HG02610 (cell line): ENCODE data around the gene ACAN.

Source experiments
- ATAC-seq: cut with Tn5 transposase; IDR thresholded peaks from one replicate; pipeline ENCODE4 v1.9.1; 2021; ENCODE audit warnings: mild to moderate bottlenecking, moderate library complexity; ENCODE audit not compliant: unreplicated experiment

Gene ACAN

GRCh38 chr15:88899251-88899650, 96.0 kb downstream of the ACAN start:
- ATAC-seq, result no peak

- ATAC-seq, result no peak
These were observed 97.2 kb downstream of the ACAN start for GRCh38 chr15:88900309-88900981.

DNA sequence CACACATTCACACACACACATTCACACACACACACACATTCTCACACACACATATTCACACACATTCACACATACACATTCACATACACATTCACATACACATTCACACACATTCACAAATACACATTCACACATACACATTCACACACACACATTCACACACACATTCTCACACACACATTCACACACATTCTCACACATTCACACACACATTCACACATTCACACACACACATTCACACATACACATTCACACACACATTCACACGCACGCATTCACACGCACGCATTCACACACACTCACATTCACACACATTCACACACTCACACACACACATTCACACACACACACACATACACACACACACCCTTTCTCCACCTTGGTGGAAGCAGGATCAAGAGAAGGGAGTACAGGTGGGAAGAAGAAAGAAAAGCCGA, 97.8 kb downstream of the ACAN start:
- ATAC-seq, result no peak

- no peak for ATAC-seq
These were observed 98.4 kb downstream of the ACAN start for GRCh38 chr15:88901508-88902220.

DNA sequence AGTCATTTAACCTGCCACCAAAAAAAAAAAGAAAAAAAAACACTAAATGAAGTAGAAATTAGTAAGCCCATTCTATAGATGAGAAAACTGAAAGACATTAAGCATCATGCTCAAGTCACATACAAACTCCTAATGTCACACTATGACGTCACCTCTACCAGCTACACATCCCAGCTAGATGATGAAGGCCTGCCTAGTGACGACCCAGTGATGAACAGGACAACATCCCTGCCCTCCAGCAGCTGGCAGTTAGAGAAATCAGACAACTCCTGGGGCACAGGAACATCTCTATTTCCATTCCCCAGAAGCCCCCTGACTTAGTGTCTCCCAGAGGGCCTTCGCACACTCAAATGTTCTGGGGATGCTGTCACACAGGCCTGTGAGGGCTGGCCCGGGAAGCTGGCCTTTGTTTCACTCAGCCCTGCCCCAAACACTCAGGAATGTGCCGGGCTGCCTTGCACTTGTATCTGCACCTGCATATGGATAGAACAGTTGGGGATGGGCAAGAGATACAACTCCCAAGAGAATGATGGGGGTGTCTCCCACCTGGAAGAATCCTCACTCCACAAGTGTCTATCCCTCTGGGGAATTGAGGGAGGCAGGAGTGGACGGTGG, 99.1 kb downstream of the ACAN start:
- no peak for ATAC-seq

DNA sequence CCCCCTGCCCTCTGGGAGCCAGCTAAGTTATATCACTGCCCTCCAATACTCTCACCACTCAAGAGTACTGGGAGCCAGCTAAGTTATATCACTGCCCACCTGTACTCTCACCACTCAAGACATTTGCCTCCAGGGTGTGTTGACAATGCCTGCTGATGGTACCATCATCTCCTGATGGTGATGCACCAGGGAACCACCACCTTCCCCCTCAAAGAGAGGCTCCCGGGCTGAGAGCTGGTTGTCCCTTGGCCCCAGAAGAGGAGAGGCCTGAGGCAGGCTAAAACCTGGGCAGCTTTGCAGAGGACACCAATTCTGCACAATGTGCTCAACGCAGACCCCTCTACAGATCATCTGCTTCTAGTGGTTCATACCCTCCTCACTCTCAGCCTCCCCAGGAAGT, 99.6 kb downstream of the ACAN start:
- no peak for ATAC-seq

DNA sequence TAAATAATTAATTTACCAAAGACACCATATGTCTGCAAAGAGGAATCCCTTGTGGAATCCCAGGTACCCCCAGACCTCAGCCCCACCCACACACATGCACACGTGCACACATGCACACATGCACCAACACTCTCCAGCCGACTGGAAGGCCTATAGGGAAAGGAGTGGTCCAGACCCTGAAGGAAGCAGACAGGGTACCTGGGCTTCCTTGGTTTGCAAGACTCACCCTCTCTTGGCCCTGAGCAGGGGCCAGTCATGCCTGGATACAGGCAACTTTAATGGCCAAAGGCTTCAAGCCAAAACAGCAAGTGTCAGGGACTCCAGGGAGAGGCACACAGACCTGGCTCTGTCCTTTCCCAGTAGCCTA, 101.0 kb downstream of the ACAN start:
- no peak for ATAC-seq

GRCh38 chr15:88904624-88905327, 101.5 kb downstream of the ACAN start:
- ATAC-seq, result peak; percentile 76

- no peak for ATAC-seq
These were observed 102.3 kb downstream of the ACAN start for GRCh38 chr15:88905576-88905975.

GRCh38 chr15:88906130-88906529, 102.9 kb downstream of the ACAN start:
- ATAC-seq, result no peak

GRCh38 chr15:88906551-88906950, 103.3 kb downstream of the ACAN start:
- ATAC-seq, result no peak

DNA sequence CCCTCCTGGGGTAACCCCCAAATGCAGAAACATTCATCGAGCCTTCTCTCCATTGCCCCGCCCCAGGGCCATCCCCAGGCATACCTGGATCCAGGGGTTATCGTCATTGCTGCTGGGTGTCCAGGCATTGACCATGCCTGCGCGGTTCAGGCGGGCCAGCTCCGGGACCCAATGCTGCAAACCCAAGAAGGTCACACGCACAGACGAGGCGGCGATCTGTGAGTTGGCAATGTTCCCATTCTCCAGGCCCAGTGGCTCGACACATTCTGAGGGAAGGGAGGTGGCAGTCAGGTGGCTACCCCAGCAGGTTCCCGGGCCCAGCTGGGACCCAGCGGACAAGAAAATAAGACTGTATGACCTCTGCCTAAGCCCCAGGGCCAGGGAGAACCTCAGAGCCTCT, 103.9 kb downstream of the ACAN start:
- no peak for ATAC-seq

DNA sequence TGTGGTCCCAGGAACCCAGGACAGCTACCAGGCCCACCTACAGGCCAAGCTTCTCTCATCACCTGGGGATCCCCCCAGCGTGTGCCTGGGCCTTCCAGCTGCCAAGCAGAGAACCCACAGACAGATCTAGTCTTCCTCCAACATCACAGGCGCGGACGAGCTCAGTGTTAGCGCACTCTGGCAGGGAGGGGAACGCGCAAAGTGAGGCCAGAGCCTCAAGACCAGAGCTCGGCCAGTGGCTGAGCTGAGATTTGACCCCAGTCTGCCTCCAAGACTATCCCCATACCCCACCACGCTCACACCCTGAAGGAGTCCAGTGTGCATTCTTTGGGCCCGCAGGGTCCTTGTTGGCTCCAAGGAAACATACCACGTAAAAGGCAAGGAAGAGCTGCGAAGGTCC, 104.9 kb downstream of the ACAN start:
- no peak for ATAC-seq

DNA sequence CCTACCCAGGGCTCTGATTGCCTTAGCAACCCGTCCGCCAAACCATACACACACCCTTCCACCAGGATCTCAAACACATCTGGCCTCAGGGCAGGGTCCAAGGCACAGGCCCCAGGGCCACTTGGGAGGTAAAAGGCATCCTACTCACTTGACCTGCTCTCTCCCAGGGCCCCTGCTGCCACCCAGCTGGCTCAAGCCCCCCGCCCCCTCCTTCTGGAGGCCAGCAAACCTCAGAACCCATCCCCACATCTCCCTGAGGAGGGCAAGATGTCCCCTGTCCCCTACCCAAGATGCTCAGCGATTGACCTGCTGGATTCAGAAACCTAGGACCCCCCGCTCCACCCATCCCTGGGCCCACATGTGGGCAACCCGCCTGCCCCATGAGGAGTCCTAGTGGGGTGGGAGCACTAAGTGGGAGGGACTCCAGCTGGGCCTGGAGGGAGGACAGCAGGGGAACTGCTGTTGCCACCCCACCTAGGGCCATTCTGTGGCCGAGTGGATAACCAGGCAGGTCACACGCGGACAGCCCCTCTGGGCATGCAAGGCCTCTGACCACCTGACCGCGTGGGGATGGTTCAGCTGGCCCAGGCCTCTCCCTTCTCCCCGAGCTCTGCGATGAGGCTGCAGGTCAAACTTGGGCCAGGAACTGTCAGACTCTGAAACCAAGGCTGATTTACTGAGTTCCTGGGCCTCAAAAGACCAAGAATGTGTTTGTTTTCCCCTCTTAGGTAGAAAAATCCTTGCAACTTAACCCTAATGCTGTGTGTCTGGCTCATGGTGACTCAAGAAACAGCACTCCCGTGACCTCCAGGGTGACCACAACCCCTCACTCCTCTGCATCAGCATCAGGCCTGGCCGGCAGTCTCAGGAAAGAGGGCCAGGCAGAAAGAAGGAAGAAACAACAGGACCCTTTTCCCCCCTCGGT, 105.7 kb downstream of the ACAN start:
- no peak for ATAC-seq

GRCh38 chr15:88909956-88910831, 107.0 kb downstream of the ACAN start:
- no peak for ATAC-seq

- ATAC-seq, result no peak
These were observed 108.5 kb downstream of the ACAN start for GRCh38 chr15:88911766-88912118.

- ATAC-seq, result no peak
These were observed 109.3 kb downstream of the ACAN start for GRCh38 chr15:88912500-88912921.

DNA sequence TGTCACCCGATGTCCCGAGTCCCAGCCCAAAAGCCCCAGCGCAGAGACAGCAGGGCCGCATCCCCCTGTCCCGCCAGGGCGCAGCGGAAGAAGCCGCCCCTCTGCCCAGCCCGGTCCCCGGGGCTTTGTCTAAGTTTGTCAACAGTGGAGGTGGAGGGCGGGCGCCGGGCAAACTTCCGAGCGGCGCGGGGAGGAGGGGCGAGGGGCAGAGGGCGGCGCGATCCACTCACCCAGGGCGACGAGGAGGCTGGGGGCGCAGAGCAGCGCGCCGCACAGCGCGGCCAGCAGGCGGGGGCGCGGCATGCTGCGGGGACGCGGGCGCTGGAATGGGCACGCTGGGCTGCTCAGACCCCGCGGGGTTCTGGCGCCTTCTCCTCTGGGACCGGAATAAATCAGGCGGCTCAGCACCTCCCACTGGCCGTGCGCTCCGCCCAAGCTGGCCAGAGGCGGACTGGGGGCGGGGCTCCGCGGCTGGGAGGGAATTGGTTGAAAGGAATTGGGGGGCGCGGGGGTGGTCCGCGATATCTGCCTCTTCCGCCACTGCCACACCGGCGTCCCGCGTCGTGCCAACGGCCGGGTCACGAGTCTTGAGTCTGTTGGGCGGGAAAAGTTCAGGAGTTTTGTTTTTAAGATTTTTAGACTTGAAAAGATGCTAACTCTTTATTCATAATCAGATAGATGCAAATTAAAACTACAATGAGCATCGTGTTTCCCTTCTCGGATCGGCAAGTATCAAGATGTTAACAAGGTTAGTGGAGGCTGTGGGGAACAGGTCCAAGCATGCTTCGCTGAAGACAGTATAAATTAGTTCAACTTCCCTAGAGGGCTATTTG, 110.0 kb downstream of the ACAN start, which contains the start of gene MFGE8:
TSS of gene MFGE8 (minus strand) at position 363 of the 833 bp plus-strand sequence. CDS start at position 303, 60 bp downstream.
- ATAC-seq, result peak; percentile 87

DNA sequence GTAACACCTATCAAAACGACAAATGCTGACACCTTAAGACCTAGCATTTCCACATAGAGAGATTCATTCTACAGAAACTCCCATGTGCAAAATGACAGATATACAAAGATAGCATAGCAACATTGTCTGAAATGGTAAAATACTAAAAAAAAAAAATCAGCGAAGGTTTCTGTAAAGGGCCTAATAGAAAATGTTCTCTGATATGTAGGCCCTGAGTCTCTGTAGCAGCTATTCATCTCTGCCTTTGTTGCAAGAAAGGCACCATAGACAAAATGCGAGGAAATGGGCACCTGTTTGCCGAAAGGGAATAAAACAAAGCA, 110.6 kb downstream of the ACAN start:
- no peak for ATAC-seq
